Fibroblast of villous mesenchyme (primary cell): Measurements from ENCODE around the gene CCDC91. TPM values are rescaled to one million over a fixed set of nuclear protein-coding genes. Genes with fewer than 3 reads are reported as not detected.

Experiments
- DNase-seq: peaks from one replicate; pipeline ENCODE4 v3.0.0-alpha.2; 2010; ENCODE audit warnings: low read depth
- H3K4me3 ChIP-seq: 2 replicates; pipeline ENCODE4 v1.5.1; 2011; ENCODE audit warnings: low read depth, mild to moderate bottlenecking, low read length
- CTCF ChIP-seq: IDR thresholded peaks from 2 replicates; pipeline ENCODE4 v1.5.1; 2012; ENCODE audit warnings: low read depth, mild to moderate bottlenecking, low read length; ENCODE audit not compliant: insufficient read depth
- total RNA-seq: library from RNA; depleted of rRNA; stranded (reverse); fragments of >200 nt; gene quantifications from 2 replicates; pipeline ENCODE4 v1.2.3, GENCODE V29; 2012

The CCDC91 gene
- total RNA-seq, 1 donor, result 30.7 TPM

GRCh38 chr12:28390761-28391385 is 200.6 kb downstream of the CCDC91 start:
- no peak for TF ChIP-seq CTCF
- H3K4me3 ChIP-seq, result no peak overlapping the region
- DNase-seq, result peak; percentile 38

- DNase-seq, result peak; percentile 71
- no peak for TF ChIP-seq CTCF
- H3K4me3 ChIP-seq, result no peak overlapping the region
Measured at GRCh38 chr12:28409892-28410291, 219.6 kb downstream of the CCDC91 start.

GRCh38 chr12:28413460-28414109 is 223.3 kb downstream of the CCDC91 start:
- no peak for TF ChIP-seq CTCF
- DNase-seq, result no peak
- no peak overlapping the region for H3K4me3 ChIP-seq

- DNase-seq, result peak; percentile 61
- TF ChIP-seq CTCF, result no peak
- H3K4me3 ChIP-seq, result no peak overlapping the region
Measured at GRCh38 chr12:28415755-28416154, 225.5 kb downstream of the CCDC91 start.

- no peak for DNase-seq
- no peak overlapping the region for H3K4me3 ChIP-seq
- no peak for TF ChIP-seq CTCF
Measured at GRCh38 chr12:28421374-28421773, 231.1 kb downstream of the CCDC91 start.

GRCh38 chr12:28424965-28425364 is 234.7 kb downstream of the CCDC91 start:
- peak; percentile 49 for DNase-seq
- no peak for TF ChIP-seq CTCF
- no peak overlapping the region for H3K4me3 ChIP-seq
